HEK293 (cell line): ENCODE measurements around the gene S100A11.
A peak's percentile ranks its signal among the peaks of the same experiment; 100 is the strongest.

ENCODE experiments used
- CTCF ChIA-PET: fragments of 350-600 bp; formaldehyde crosslinking; extraction: SDS; loops from one replicate; lab custom pipeline; 2021; ENCODE audit warnings: antibody characterized with exemption; lab: Yijun Ruan, JAX
- POLR2A ChIA-PET: fragments of 300-600 bp; formaldehyde crosslinking; extraction: SDS; loops from one replicate; lab custom pipeline; 2020; ENCODE audit warnings: antibody characterized with exemption, inconsistent platforms; lab: Yijun Ruan, JAX
- H3K27ac ChIP-seq: fragments of 200-500 bp; sonication (Bioruptor generic); 2 replicates; pipeline ENCODE4 v1.5.1; 2014; ENCODE audit warnings: low read depth, low read length, control low read depth, inconsistent platforms; ENCODE audit errors: extremely low read depth
- H3K36me3 ChIP-seq, 2 experiments: fragments of 200-500 bp in 1 of 2; sonication (Bioruptor generic) in 1 of 2; 1 replicate in 1 of 2; 2 replicates in 1 of 2; pipeline ENCODE4 v1.5.1; 2014 to 2017; ENCODE audit warnings: inconsistent platforms in 2 of 2, low read length in 2 of 2; ENCODE audit not compliant: control insufficient read depth in 2 of 2, insufficient read depth in 1 of 2
- H3K4me1 ChIP-seq: fragments of 200-500 bp; sonication (Bioruptor generic); 2 replicates; pipeline ENCODE4 v1.5.1; 2014; ENCODE audit warnings: mild to moderate bottlenecking, low read length, inconsistent platforms; ENCODE audit not compliant: control insufficient read depth, insufficient read depth
- H3K4me3 ChIP-seq: 2 replicates; pipeline ENCODE4 v1.5.1; 2011; ENCODE audit warnings: low read depth, mild to moderate bottlenecking, control low read depth, low read length, moderate library complexity
- H3K9me3 ChIP-seq: fragments of 200-500 bp; sonication (Bioruptor generic); 2 replicates; pipeline ENCODE4 v1.5.1; 2014; ENCODE audit warnings: low read depth, low read length, inconsistent platforms; ENCODE audit not compliant: control insufficient read depth, insufficient read depth
- BCL11A ChIP-seq: fragments of 450-650 bp; formaldehyde crosslinking; IDR thresholded peaks from 2 replicates; pipeline ENCODE4 v1.5.1; 2016; ENCODE audit warnings: low read depth, missing biosample characterization, missing genetic modification characterization
- EGR2 ChIP-seq: fragments of 450-650 bp; formaldehyde crosslinking; IDR thresholded peaks from 2 replicates; pipeline ENCODE4 v1.5.1; 2016; ENCODE audit warnings: low read depth, missing biosample characterization, missing genetic modification characterization
- GLIS1 ChIP-seq: fragments of 450-650 bp; formaldehyde crosslinking; IDR thresholded peaks from 2 replicates; pipeline ENCODE4 v1.5.1; 2016; ENCODE audit warnings: missing biosample characterization, missing genetic modification characterization
- HIC1 ChIP-seq: fragments of 450-650 bp; formaldehyde crosslinking; IDR thresholded peaks from 2 replicates; pipeline ENCODE4 v1.5.1; 2016; ENCODE audit warnings: missing biosample characterization, missing genetic modification characterization
- HOXA7 ChIP-seq: sonication (generic); formaldehyde crosslinking; IDR thresholded peaks from 2 replicates; pipeline ENCODE4 v1.8.1; 2022; ENCODE audit warnings: missing genetic modification reagents, borderline replicate concordance
- SCRT2 ChIP-seq: fragments of 450-650 bp; formaldehyde crosslinking; IDR thresholded peaks from 2 replicates; pipeline ENCODE4 v1.5.1; 2016; ENCODE audit warnings: missing biosample characterization, missing genetic modification characterization
- SP2 ChIP-seq: fragments of 450-650 bp; formaldehyde crosslinking; IDR thresholded peaks from 2 replicates; pipeline ENCODE4 v1.5.1; 2016; ENCODE audit warnings: missing biosample characterization, missing genetic modification characterization
- ZNF10 ChIP-seq: fragments of 450-650 bp; formaldehyde crosslinking; IDR thresholded peaks from 2 replicates; pipeline ENCODE4 v1.5.1; 2017; ENCODE audit warnings: missing biosample characterization, missing genetic modification characterization
- ZNF140 ChIP-seq: fragments of 450-650 bp; formaldehyde crosslinking; IDR thresholded peaks from 2 replicates; pipeline ENCODE4 v1.5.1; 2016; ENCODE audit warnings: missing biosample characterization, missing genetic modification characterization
- ZNF16 ChIP-seq: fragments of 450-650 bp; formaldehyde crosslinking; IDR thresholded peaks from 2 replicates; pipeline ENCODE4 v1.5.1; 2016; ENCODE audit warnings: low read depth, missing biosample characterization, missing genetic modification characterization
- ZNF18 ChIP-seq: fragments of 450-650 bp; formaldehyde crosslinking; IDR thresholded peaks from 2 replicates; pipeline ENCODE4 v1.5.1; 2016; ENCODE audit warnings: missing biosample characterization, missing genetic modification characterization
- ZNF26 ChIP-seq: fragments of 450-650 bp; formaldehyde crosslinking; IDR thresholded peaks from 2 replicates; pipeline ENCODE4 v1.5.1; 2016; ENCODE audit warnings: missing biosample characterization, missing genetic modification characterization
- ZNF341 ChIP-seq: fragments of 450-650 bp; formaldehyde crosslinking; IDR thresholded peaks from 2 replicates; pipeline ENCODE4; 2016; ENCODE audit warnings: low read depth, missing biosample characterization, missing genetic modification characterization
- ZNF366 ChIP-seq: fragments of 450-650 bp; formaldehyde crosslinking; conservative IDR thresholded peaks from 2 replicates; pipeline ENCODE4 v1.5.1; 2016; ENCODE audit warnings: missing biosample characterization, missing genetic modification characterization
- ZNF449 ChIP-seq: fragments of 450-650 bp; formaldehyde crosslinking; IDR thresholded peaks from 2 replicates; pipeline ENCODE4 v1.5.1; 2017; ENCODE audit warnings: missing biosample characterization, mild to moderate bottlenecking, missing genetic modification characterization, moderate library complexity
- ZNF544 ChIP-seq: fragments of 450-650 bp; formaldehyde crosslinking; IDR thresholded peaks from 2 replicates; pipeline ENCODE4 v1.5.0; 2017; ENCODE audit warnings: missing biosample characterization, missing genetic modification characterization
- ZNF600 ChIP-seq: fragments of 450-650 bp; formaldehyde crosslinking; IDR thresholded peaks from 2 replicates; pipeline ENCODE4 v1.5.1; 2016; ENCODE audit warnings: missing biosample characterization, missing genetic modification characterization
- ZNF629 ChIP-seq: fragments of 450-650 bp; formaldehyde crosslinking; IDR thresholded peaks from 2 replicates; pipeline ENCODE4 v1.5.1; 2017; ENCODE audit warnings: missing biosample characterization, missing genetic modification characterization
- ZNF664 ChIP-seq: fragments of 450-650 bp; formaldehyde crosslinking; IDR thresholded peaks from 2 replicates; pipeline ENCODE4 v1.5.1; 2016; ENCODE audit warnings: missing biosample characterization, missing genetic modification characterization
- ZNF791 ChIP-seq: fragments of 450-650 bp; formaldehyde crosslinking; IDR thresholded peaks from 2 replicates; pipeline ENCODE4 v1.5.1; 2016; ENCODE audit warnings: missing biosample characterization, missing genetic modification characterization
- ZNF843 ChIP-seq: fragments of 450-650 bp; formaldehyde crosslinking; IDR thresholded peaks from 2 replicates; pipeline ENCODE4 v1.5.1; 2016; ENCODE audit warnings: missing biosample characterization, missing genetic modification characterization
- ZSCAN4 ChIP-seq: fragments of 450-650 bp; formaldehyde crosslinking; IDR thresholded peaks from 2 replicates; pipeline ENCODE4 v1.5.1; 2017; ENCODE audit warnings: missing biosample characterization, missing genetic modification characterization

Gene S100A11

GRCh38 chr1:151990058-151990855 is 46.5 kb downstream of the S100A11 start (continued):
- peak; percentile 86 for TF ChIP-seq ZSCAN4 (tag by site-specific recombination)
- peak; percentile 97 for TF ChIP-seq SCRT2 (tag by site-specific recombination)
- TF ChIP-seq ZNF664 (tag by site-specific recombination), result peak; percentile 66; the same call in 1 of the 2 replicates
- TF ChIP-seq ZNF791, result no peak
- TF ChIP-seq ZNF629 (tag by site-specific recombination), result no peak
- TF ChIP-seq ZNF18 (tag by site-specific recombination), result peak; percentile 78; the same call in 1 of the 2 replicates
- no peak for TF ChIP-seq ZNF341
- no peak for TF ChIP-seq EGR2 (tag by site-specific recombination)

GRCh38 chr1:151989211-151989862 is 47.5 kb downstream of the S100A11 start:
- TF ChIP-seq ZNF140, result no peak
- 0 out of 2 replicates have a peak, but pooled peaks have one; percentile 25 for TF ChIP-seq ZNF366 (tag by site-specific recombination)
- no peak for TF ChIP-seq HOXA7
- peak; percentile 15; the same call in 1 of the 2 replicates for TF ChIP-seq ZNF629 (tag by site-specific recombination)
- no peak for TF ChIP-seq HIC1 (tag by site-specific recombination)
- TF ChIP-seq ZNF600 (tag by site-specific recombination), result peak; percentile 48
- TF ChIP-seq ZNF10 (tag by site-specific recombination), result peak; percentile 70; the same call in 1 of the 2 replicates
- TF ChIP-seq ZNF544 (tag by site-specific recombination), result no peak
- peak; percentile 30 for TF ChIP-seq SP2 (tag by site-specific recombination)
- no peak for TF ChIP-seq ZNF16 (tag by site-specific recombination)
- TF ChIP-seq GLIS1 (tag by site-specific recombination), result peak; percentile 61
- no peak for TF ChIP-seq BCL11A (tag by site-specific recombination)
- no peak for TF ChIP-seq ZNF843 (tag by site-specific recombination)
- no peak for TF ChIP-seq ZNF26 (tag by site-specific recombination)
- peak; percentile 92 for TF ChIP-seq ZNF449 (tag by site-specific recombination)
- Histone ChIP-seq H3K27ac (peak overlapping the region; percentile 50; the same call in 1 of the 2 replicates), H3K4me3 (no peak overlapping the region), H3K9me3 (no peaks in the 10 kb centered on the region), H3K36me3 (peaks cover 10 to 21% of the 10 kb centered on the region in 2 experiments; a peak in 2 of 3 replicates), H3K4me1 (peaks cover 44% of the 10 kb centered on the region)
- CTCF ChIA-PET, result interaction anchor here (0.6 to 9.3 kb wide), 12 partner anchors 9 to 779 kb away, joined by 3 to 131 read pairs (median 4); no protein-coding TSS in a partner anchor
- POLR2A ChIA-PET, result interaction anchor here (0.8 to 3.5 kb wide), 10 partner anchors 10 to 80 kb away, joined by 3 to 24 read pairs (median 4); partner anchors contain the start of gene THEM4
